Measurements from ENCODE around the gene RNFT2. TPM values are rescaled to one million over a fixed set of nuclear protein-coding genes. Genes with fewer than 3 reads are reported as not detected.

The RNFT2 gene
- total RNA-seq: 0.97 TPM in 2 replicates

GRCh38 chr12:116737774-116738657, at the start of gene RNFT2, which contains the start of gene SPRING1:
TSS of gene RNFT2 (plus strand) at chr12:116738315. CDS start at chr12:116740498, 2,183 bp downstream.
TSS of gene SPRING1 (minus strand) at chr12:116738069. CDS start at chr12:116737900, 169 bp downstream.

GRCh38 chr12:116881325-116881876, 143.3 kb downstream of the RNFT2 start, which contains the start of gene HRK:
TSS of gene HRK (minus strand) at chr12:116881441. CDS start at chr12:116881307, 134 bp downstream.

Small RNA genes lying within 50 kb of the gene (small RNA-seq; reads per million reads assigned to genes)
- gene RNU6-558P: not detected

Other genes starting within 250 kb of the RNFT2 start
- gene MAP1LC3B2, start 178.9 kb upstream of the RNFT2 start, total RNA-seq: 0.36 and 0.49 TPM in 2 replicates
- gene SPRING1, start 246 bp upstream of the RNFT2 start, total RNA-seq: 30.5 and 33.8 TPM in 2 replicates
- not detected in 2 replicates for gene HRK, start 143.1 kb downstream of the RNFT2 start, total RNA-seq
- gene FBXW8, start 172.6 kb downstream of the RNFT2 start, total RNA-seq: 36.4 and 43.2 TPM in 2 replicates

All from hair follicle dermal papilla cell (primary cell).